Prostate gland (tissue), 2 donors: ENCODE data around the gene FLT1. TPM values are rescaled to one million over a fixed set of nuclear protein-coding genes. Genes with fewer than 3 reads are reported as not detected.

Experiments used
- DNase-seq: peaks from one replicate; pipeline ENCODE4 v3.0.0-alpha.2; 2019; ENCODE audit warnings: low spot score
- H3K27ac ChIP-seq, 2 donors: fragments of 200-600 bp; sonication (generic); 2 replicates each; pipeline ENCODE4 v1.5.1; 2017 to 2019
- H3K27me3 ChIP-seq: fragments of 200-600 bp; sonication (generic); replicated peaks from 2 replicates; pipeline ENCODE4 v1.5.1; 2019; ENCODE audit not compliant: insufficient read depth
- H3K36me3 ChIP-seq, 2 donors: fragments of 200-600 bp; sonication (generic); 1 replicate in 1 of 2; 2 replicates in 1 of 2; pipeline versions ENCODE4 v1.5.1 to v1.8.1; 2017 to 2019
- H3K4me1 ChIP-seq: fragments of 200-600 bp; sonication (generic); replicated peaks from 2 replicates; pipeline ENCODE4 v1.5.1; 2019
- H3K4me3 ChIP-seq, 2 donors: fragments of 200-600 bp; sonication (generic); 2 replicates each; pipeline ENCODE4 v1.5.1; 2017 to 2019
- H3K9me3 ChIP-seq: fragments of 200-600 bp; sonication (generic); 2 replicates; pipeline ENCODE4 v1.5.1; 2017
- POLR2A ChIP-seq: fragments of 450-650 bp; IDR thresholded peaks from one replicate; pipeline ENCODE4 v1.6.1; 2016; ENCODE audit warnings: antibody characterized with exemption, mild to moderate bottlenecking
- POLR2AphosphoS5 ChIP-seq: sonication (generic); formaldehyde crosslinking; IDR thresholded peaks from one replicate; pipeline ENCODE4 v1.6.1; 2017; ENCODE audit warnings: antibody characterized with exemption
- WGBS: methylation state at CpG from one replicate; pipeline ENCODE4 v1.1.5; 2018; 5-methylcytosine and 5-hydroxymethylcytosine counted together
- intact Hi-C: fragments of 100-400 bp; cut with DNase I; formaldehyde crosslinking; loops from one replicate; pipeline ENCODE4 v1.14.2; 2022
- total RNA-seq, 2 donors: library from RNA; depleted of rRNA; stranded (reverse); fragments of >200 nt; gene quantifications; one replicate each; pipeline ENCODE4 v1.1.0, GENCODE V29; 2016
- TF ChIP-seq, protein P1 (sequence below), 4 experiments: fragments of 200-600 bp in 2 of 4; fragments of 450-650 bp in 2 of 4; sonication (generic) in 2 of 4; IDR thresholded peaks; 1 replicate in 3 of 4; 2 replicates in 1 of 4; pipeline ENCODE4 v1.5.1; 2016 to 2019; ENCODE audit warnings: antibody characterized with exemption in 4 of 4, mild to moderate bottlenecking in 2 of 4, moderate library complexity in 2 of 4

The FLT1 gene
- total RNA-seq, 2 donors from 2014 or later = 9.1 to 27.0 TPM

DNA sequence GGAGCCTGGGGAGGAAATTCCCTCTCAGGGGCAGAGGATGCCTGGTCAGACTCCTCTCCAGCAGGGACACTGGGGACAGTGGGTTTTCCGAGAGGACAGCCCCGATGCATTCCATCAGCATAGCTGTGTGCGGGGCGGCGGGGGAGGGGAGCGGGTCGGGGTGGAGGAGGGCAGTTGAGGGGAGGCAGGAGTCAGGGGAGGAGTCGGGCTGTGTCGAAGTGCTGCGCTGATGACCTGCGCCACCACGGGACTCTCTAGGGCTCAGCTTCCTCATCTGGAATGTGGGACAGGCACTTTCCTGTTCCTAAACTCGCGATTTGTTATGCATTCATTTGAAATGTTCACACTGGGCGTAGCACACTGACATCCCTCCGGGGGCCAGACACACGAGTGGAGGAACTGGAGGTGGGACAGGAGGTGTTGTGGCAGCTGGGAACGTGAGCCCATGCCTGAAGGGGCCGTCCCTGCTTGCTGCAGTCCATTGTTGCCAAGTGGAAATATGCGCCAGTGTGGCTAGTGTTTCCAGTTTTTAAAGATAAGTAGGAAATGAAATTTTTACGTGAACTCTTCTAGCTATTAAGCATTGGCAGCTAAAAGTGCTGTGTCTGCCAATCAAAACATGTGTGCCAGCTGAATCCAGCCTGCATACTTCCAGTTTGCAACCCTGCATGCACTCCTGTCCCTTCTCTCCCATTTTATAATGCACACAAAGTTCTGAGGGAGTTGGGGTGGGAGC is 43.3 kb downstream of the FLT1 start:
- no peaks in the 10 kb centered on the region for H3K27me3 ChIP-seq
- no peaks in the 10 kb centered on the region for H3K36me3 ChIP-seq
- intact Hi-C loops = no loop called here
- no peak overlapping the region for H3K27ac ChIP-seq
- DNase-seq = no peak
- H3K4me1 ChIP-seq = no peaks in the 10 kb centered on the region
- no peak overlapping the region for H3K4me3 ChIP-seq
- no peaks in the 10 kb centered on the region for H3K9me3 ChIP-seq
- TF ChIP-seq POLR2A (no peak), POLR2AphosphoS5 (peak; percentile 13)
- 39% methylated on average over 21 of the region's 21 CpGs for WGBS

GRCh38 chr13:28449826-28450773 is 44.8 kb downstream of the FLT1 start:
- 34% methylated on average over 8 of the region's 8 CpGs for WGBS
- Histone ChIP-seq H3K27ac (no peak overlapping the region), H3K4me1 (no peaks in the 10 kb centered on the region), H3K4me3 (no peak overlapping the region), H3K9me3 (no peaks in the 10 kb centered on the region), H3K27me3 (no peaks in the 10 kb centered on the region), H3K36me3 (no peaks in the 10 kb centered on the region)
- TF ChIP-seq POLR2A = no peak
- TF ChIP-seq, protein P1, sequence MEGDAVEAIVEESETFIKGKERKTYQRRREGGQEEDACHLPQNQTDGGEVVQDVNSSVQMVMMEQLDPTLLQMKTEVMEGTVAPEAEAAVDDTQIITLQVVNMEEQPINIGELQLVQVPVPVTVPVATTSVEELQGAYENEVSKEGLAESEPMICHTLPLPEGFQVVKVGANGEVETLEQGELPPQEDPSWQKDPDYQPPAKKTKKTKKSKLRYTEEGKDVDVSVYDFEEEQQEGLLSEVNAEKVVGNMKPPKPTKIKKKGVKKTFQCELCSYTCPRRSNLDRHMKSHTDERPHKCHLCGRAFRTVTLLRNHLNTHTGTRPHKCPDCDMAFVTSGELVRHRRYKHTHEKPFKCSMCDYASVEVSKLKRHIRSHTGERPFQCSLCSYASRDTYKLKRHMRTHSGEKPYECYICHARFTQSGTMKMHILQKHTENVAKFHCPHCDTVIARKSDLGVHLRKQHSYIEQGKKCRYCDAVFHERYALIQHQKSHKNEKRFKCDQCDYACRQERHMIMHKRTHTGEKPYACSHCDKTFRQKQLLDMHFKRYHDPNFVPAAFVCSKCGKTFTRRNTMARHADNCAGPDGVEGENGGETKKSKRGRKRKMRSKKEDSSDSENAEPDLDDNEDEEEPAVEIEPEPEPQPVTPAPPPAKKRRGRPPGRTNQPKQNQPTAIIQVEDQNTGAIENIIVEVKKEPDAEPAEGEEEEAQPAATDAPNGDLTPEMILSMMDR (IDR thresholded peaks at IDR 0.05) = no peak
- no peak for TF ChIP-seq POLR2AphosphoS5
- intact Hi-C loops = no loop called here
- no peak for DNase-seq

- H3K9me3 ChIP-seq = no peaks in the 10 kb centered on the region
- H3K36me3 ChIP-seq = no peaks in the 10 kb centered on the region
- no peaks in the 10 kb centered on the region for H3K27me3 ChIP-seq
- intact Hi-C loops = no loop called here
- WGBS = 94% methylated on average over 4 of the region's 4 CpGs
- no peak overlapping the region for H3K4me3 ChIP-seq
- TF ChIP-seq POLR2AphosphoS5 = no peak
- TF ChIP-seq, protein P1 (IDR thresholded peaks at IDR 0.05) = no peak
- no peak for TF ChIP-seq POLR2A
- no peak overlapping the region for H3K27ac ChIP-seq
- H3K4me1 ChIP-seq = no peaks in the 10 kb centered on the region
- DNase-seq = no peak
Measured at GRCh38 chr13:28448651-28449358, 46.1 kb downstream of the FLT1 start.

GRCh38 chr13:28447989-28448388 is 46.9 kb downstream of the FLT1 start:
- TF ChIP-seq POLR2AphosphoS5 (no peak), POLR2A (no peak)
- TF ChIP-seq, protein P1 (IDR thresholded peaks at IDR 0.05) = no peak
- intact Hi-C loops = no loop called here
- H3K27me3 ChIP-seq = no peaks in the 10 kb centered on the region
- no peak overlapping the region for H3K4me3 ChIP-seq
- no peaks in the 10 kb centered on the region for H3K9me3 ChIP-seq
- H3K27ac ChIP-seq = no peak overlapping the region
- no peaks in the 10 kb centered on the region for H3K4me1 ChIP-seq
- no peak for DNase-seq
- H3K36me3 ChIP-seq = no peaks in the 10 kb centered on the region

DNA sequence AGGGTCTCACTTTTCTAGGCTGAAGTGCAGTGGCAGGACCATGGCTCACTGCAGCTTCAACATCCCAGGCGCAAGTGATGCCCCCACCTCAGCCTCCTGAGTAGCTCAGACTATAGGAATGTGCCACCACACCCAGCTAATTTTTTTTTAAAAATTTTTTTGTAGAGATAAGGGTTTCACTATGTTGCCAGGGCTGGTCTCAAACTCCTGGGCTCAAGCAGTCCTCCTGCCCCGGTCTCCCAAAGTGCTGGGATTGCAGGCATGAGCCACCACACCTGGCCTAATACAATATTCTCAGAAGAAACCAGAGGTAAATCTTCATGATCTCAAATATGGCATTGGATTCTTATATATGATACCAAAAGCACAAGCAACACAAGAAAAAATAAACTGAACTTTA is 47.7 kb downstream of the FLT1 start:
- 89% methylated on average over 2 of the region's 2 CpGs for WGBS
- H3K4me1 ChIP-seq = no peaks in the 10 kb centered on the region
- no peaks in the 10 kb centered on the region for H3K9me3 ChIP-seq
- no peaks in the 10 kb centered on the region for H3K36me3 ChIP-seq
- no peak for DNase-seq
- TF ChIP-seq, protein P1 (IDR thresholded peaks at IDR 0.05) = no peak
- no peak for TF ChIP-seq POLR2A
- no peak for TF ChIP-seq POLR2AphosphoS5
- H3K27ac ChIP-seq = no peak overlapping the region
- no peaks in the 10 kb centered on the region for H3K27me3 ChIP-seq
- no peak overlapping the region for H3K4me3 ChIP-seq
- intact Hi-C loops = no loop called here
